Muscle layer of duodenum (tissue), 2 donors: ENCODE results near the gene USP24.

Experiments used
- H3K27ac ChIP-seq: one replicate; pipeline ENCODE4 v1.7.0; 2013; ENCODE audit warnings: mild to moderate bottlenecking, low read length
- H3K27me3 ChIP-seq: one replicate; pipeline ENCODE4 v1.7.0; 2013; ENCODE audit warnings: low read depth, mild to moderate bottlenecking, control low read depth, low read length
- H3K36me3 ChIP-seq, 2 donors: one replicate each; pipeline ENCODE4 v1.7.0; 2013; ENCODE audit warnings: low read length in 2 of 2, control low read depth in 1 of 2, mild to moderate bottlenecking in 1 of 2; ENCODE audit not compliant: insufficient read depth in 2 of 2, control insufficient read depth in 1 of 2
- H3K4me1 ChIP-seq, 2 donors: one replicate each; pipeline ENCODE4 v1.7.0; 2013; ENCODE audit warnings: low read length in 2 of 2, mild to moderate bottlenecking in 2 of 2, control low read depth in 1 of 2, moderate library complexity in 1 of 2; ENCODE audit not compliant: insufficient read depth in 2 of 2, control insufficient read depth in 1 of 2
- H3K4me3 ChIP-seq, 2 donors: one replicate each; pipeline ENCODE4 v1.7.0; 2013; ENCODE audit warnings: low read length in 2 of 2, low read depth in 1 of 2, mild to moderate bottlenecking in 1 of 2
- H3K9me3 ChIP-seq, 2 donors: one replicate each; pipeline ENCODE4 v1.7.0; 2013; ENCODE audit warnings: low read length in 2 of 2, control low read depth in 1 of 2, mild to moderate bottlenecking in 1 of 2; ENCODE audit not compliant: control insufficient read depth in 1 of 2
- donor health status: healthy.

USP24 gene

GRCh38 chr1:55049271-55049913, 165.8 kb downstream of the USP24 start:
- Histone ChIP-seq H3K27ac (no peak overlapping the region), H3K9me3 (no peaks in the 10 kb centered on the region), H3K27me3 (no peaks in the 10 kb centered on the region), H3K36me3 (no peaks in the 10 kb centered on the region), H3K4me3 (no peak overlapping the region), H3K4me1 (peaks cover 0 to 11% of the 10 kb centered on the region in 2 donors)

GRCh38 chr1:55048453-55049270, 166.5 kb downstream of the USP24 start:
- Histone ChIP-seq H3K4me1 (peaks cover 0 to 11% of the 10 kb centered on the region in 2 donors), H3K27ac (no peak overlapping the region), H3K9me3 (no peaks in the 10 kb centered on the region), H3K4me3 (no peak overlapping the region), H3K36me3 (no peaks in the 10 kb centered on the region), H3K27me3 (no peaks in the 10 kb centered on the region)

GRCh38 chr1:55047611-55048010, 167.6 kb downstream of the USP24 start:
- Histone ChIP-seq H3K4me1 (peaks cover 0 to 11% of the 10 kb centered on the region in 2 donors), H3K4me3 (no peak overlapping the region), H3K9me3 (no peaks in the 10 kb centered on the region), H3K36me3 (no peaks in the 10 kb centered on the region), H3K27ac (no peak overlapping the region), H3K27me3 (no peaks in the 10 kb centered on the region)

GRCh38 chr1:55046871-55047270, 168.3 kb downstream of the USP24 start:
- Histone ChIP-seq H3K4me1 (peaks cover 0 to 11% of the 10 kb centered on the region in 2 donors), H3K9me3 (no peaks in the 10 kb centered on the region), H3K36me3 (no peaks in the 10 kb centered on the region), H3K4me3 (no peak overlapping the region), H3K27me3 (no peaks in the 10 kb centered on the region), H3K27ac (no peak overlapping the region)

GRCh38 chr1:55045430-55045829, 169.7 kb downstream of the USP24 start:
- peaks cover 0 to 11% of the 10 kb centered on the region in 2 donors for H3K4me1 ChIP-seq
- H3K27ac ChIP-seq = no peak overlapping the region
- peaks cover under 1% of the 10 kb centered on the region for H3K27me3 ChIP-seq
- H3K36me3 ChIP-seq = no peaks in the 10 kb centered on the region
- no peaks in the 10 kb centered on the region for H3K9me3 ChIP-seq
- H3K4me3 ChIP-seq = no peak overlapping the region

- Histone ChIP-seq H3K4me3 (no peak overlapping the region), H3K36me3 (no peaks in the 10 kb centered on the region), H3K4me1 (peaks cover 0 to 13% of the 10 kb centered on the region in 2 donors), H3K9me3 (no peaks in the 10 kb centered on the region), H3K27ac (no peak overlapping the region), H3K27me3 (peaks cover 7% of the 10 kb centered on the region)
These were observed 170.4 kb downstream of the USP24 start for GRCh38 chr1:55044617-55045397.

- no peak overlapping the region for H3K4me3 ChIP-seq
- H3K9me3 ChIP-seq = no peaks in the 10 kb centered on the region
- no peaks in the 10 kb centered on the region for H3K36me3 ChIP-seq
- H3K27me3 ChIP-seq = peaks cover 9% of the 10 kb centered on the region
- peaks cover 0 to 12% of the 10 kb centered on the region in 2 donors for H3K4me1 ChIP-seq
- H3K27ac ChIP-seq = no peak overlapping the region
These were observed 171.4 kb downstream of the USP24 start for GRCh38 chr1:55043726-55044125.

- no peaks in the 10 kb centered on the region for H3K36me3 ChIP-seq
- no peaks in the 10 kb centered on the region for H3K9me3 ChIP-seq
- H3K4me3 ChIP-seq = no peak overlapping the region
- H3K4me1 ChIP-seq = peaks cover 0 to 12% of the 10 kb centered on the region in 2 donors
- no peak overlapping the region for H3K27ac ChIP-seq
- peaks cover 9% of the 10 kb centered on the region for H3K27me3 ChIP-seq
These were observed 172.2 kb downstream of the USP24 start for GRCh38 chr1:55043011-55043410.

- H3K4me1 ChIP-seq = peaks cover 0 to 12% of the 10 kb centered on the region in 2 donors
- peaks cover 13% of the 10 kb centered on the region for H3K27me3 ChIP-seq
- no peaks in the 10 kb centered on the region for H3K36me3 ChIP-seq
- H3K4me3 ChIP-seq = no peak overlapping the region
- H3K9me3 ChIP-seq = no peaks in the 10 kb centered on the region
- no peak overlapping the region for H3K27ac ChIP-seq
These were observed 173.6 kb downstream of the USP24 start for GRCh38 chr1:55041613-55042012.

- Histone ChIP-seq H3K4me1 (peaks cover 0 to 12% of the 10 kb centered on the region in 2 donors), H3K27ac (no peak overlapping the region), H3K36me3 (no peaks in the 10 kb centered on the region), H3K9me3 (no peaks in the 10 kb centered on the region), H3K27me3 (peaks cover 13% of the 10 kb centered on the region), H3K4me3 (no peak overlapping the region)
These were observed 174.2 kb downstream of the USP24 start for GRCh38 chr1:55040933-55041494.
